Measurements from ENCODE around the gene MAP1A.

MAP1A gene

GRCh38 chr15:43508991-43509659 is 8.3 kb upstream of the MAP1A start:
- Histone ChIP-seq H3K9me3 (ENCODE audit: insufficient read depth, low read length) (no peaks in the 10 kb centered on the region), H3K9ac (ENCODE audit: low read length) (no peak overlapping the region), H4K20me1 (ENCODE audit: insufficient read depth, low read length) (no peaks in the 10 kb centered on the region), H3K4me3 (ENCODE audit: low read length) (no peak overlapping the region), H3K4me2 (ENCODE audit: low read length) (no peak overlapping the region), H3K36me3 (replicated peaks; ENCODE audit: low read depth, low read length) (no peaks in the 10 kb centered on the region), H3K4me1 (ENCODE audit: low read length) (peaks cover 9% of the 10 kb centered on the region), H2AFZ (ENCODE audit: low read depth, low read length) (no peak overlapping the region), H3K27me3 (ENCODE audit: low read depth, low read length) (peaks cover 14% of the 10 kb centered on the region), H3K79me2 (ENCODE audit: low read length) (no peaks in the 10 kb centered on the region), H3K27ac (ENCODE audit: low read length) (no peak overlapping the region)
- no peak for TF ChIP-seq EZH2phosphoT487 (IDR thresholded peaks at IDR 0.05; ENCODE audit: low read depth)
- no peak for TF ChIP-seq CTCF (IDR thresholded peaks at IDR 0.05; ENCODE audit: low read depth, low read length)

GRCh38 chr15:43509660-43510199 is 7.7 kb upstream of the MAP1A start:
- H4K20me1 ChIP-seq (ENCODE audit: insufficient read depth, low read length) = no peaks in the 10 kb centered on the region
- peak overlapping the region; percentile 96 for H3K4me3 ChIP-seq (ENCODE audit: low read length)
- peaks cover 14% of the 10 kb centered on the region for H3K27me3 ChIP-seq (ENCODE audit: low read depth, low read length)
- no peak overlapping the region for H3K27ac ChIP-seq (ENCODE audit: low read length)
- no peak overlapping the region for H2AFZ ChIP-seq (ENCODE audit: low read depth, low read length)
- H3K79me2 ChIP-seq (ENCODE audit: low read length) = no peaks in the 10 kb centered on the region
- H3K4me1 ChIP-seq (ENCODE audit: low read length) = peaks cover 9% of the 10 kb centered on the region
- no peaks in the 10 kb centered on the region for H3K9me3 ChIP-seq (ENCODE audit: insufficient read depth, low read length)
- peak overlapping the region; percentile 73; the same call in 1 of the 2 replicates for H3K9ac ChIP-seq (ENCODE audit: low read length)
- H3K4me2 ChIP-seq (ENCODE audit: low read length) = peak overlapping the region; percentile 99
- no peak for TF ChIP-seq EZH2phosphoT487 (IDR thresholded peaks at IDR 0.05; ENCODE audit: low read depth)
- TF ChIP-seq CTCF (IDR thresholded peaks at IDR 0.05; ENCODE audit: low read depth, low read length) = no peak
- no peaks in the 10 kb centered on the region for H3K36me3 ChIP-seq (replicated peaks; ENCODE audit: low read depth, low read length)

- H3K9me3 ChIP-seq (ENCODE audit: insufficient read depth, low read length) = no peaks in the 10 kb centered on the region
- peak overlapping the region; percentile 99 for H3K4me2 ChIP-seq (ENCODE audit: low read length)
- TF ChIP-seq EZH2phosphoT487 (IDR thresholded peaks at IDR 0.05; ENCODE audit: low read depth) (no peak), CTCF (IDR thresholded peaks at IDR 0.05; ENCODE audit: low read depth, low read length) (no peak)
- peaks cover 9% of the 10 kb centered on the region for H3K4me1 ChIP-seq (ENCODE audit: low read length)
- peak overlapping the region; percentile 96 for H3K4me3 ChIP-seq (ENCODE audit: low read length)
- H3K79me2 ChIP-seq (ENCODE audit: low read length) = no peaks in the 10 kb centered on the region
- peaks cover 14% of the 10 kb centered on the region for H3K27me3 ChIP-seq (ENCODE audit: low read depth, low read length)
- H3K9ac ChIP-seq (ENCODE audit: low read length) = peak overlapping the region; percentile 73
- peak overlapping the region; percentile 97 for H2AFZ ChIP-seq (ENCODE audit: low read depth, low read length)
- H3K36me3 ChIP-seq (replicated peaks; ENCODE audit: low read depth, low read length) = no peaks in the 10 kb centered on the region
- H3K27ac ChIP-seq (ENCODE audit: low read length) = 0 out of 2 replicates have a peak overlapping the region, but pooled peaks have one; percentile 9
- no peaks in the 10 kb centered on the region for H4K20me1 ChIP-seq (ENCODE audit: insufficient read depth, low read length)
Observed at GRCh38 chr15:43510200-43511011, 7.0 kb upstream of the MAP1A start.
